Measurements from ENCODE around the gene CDH23.

DNA sequence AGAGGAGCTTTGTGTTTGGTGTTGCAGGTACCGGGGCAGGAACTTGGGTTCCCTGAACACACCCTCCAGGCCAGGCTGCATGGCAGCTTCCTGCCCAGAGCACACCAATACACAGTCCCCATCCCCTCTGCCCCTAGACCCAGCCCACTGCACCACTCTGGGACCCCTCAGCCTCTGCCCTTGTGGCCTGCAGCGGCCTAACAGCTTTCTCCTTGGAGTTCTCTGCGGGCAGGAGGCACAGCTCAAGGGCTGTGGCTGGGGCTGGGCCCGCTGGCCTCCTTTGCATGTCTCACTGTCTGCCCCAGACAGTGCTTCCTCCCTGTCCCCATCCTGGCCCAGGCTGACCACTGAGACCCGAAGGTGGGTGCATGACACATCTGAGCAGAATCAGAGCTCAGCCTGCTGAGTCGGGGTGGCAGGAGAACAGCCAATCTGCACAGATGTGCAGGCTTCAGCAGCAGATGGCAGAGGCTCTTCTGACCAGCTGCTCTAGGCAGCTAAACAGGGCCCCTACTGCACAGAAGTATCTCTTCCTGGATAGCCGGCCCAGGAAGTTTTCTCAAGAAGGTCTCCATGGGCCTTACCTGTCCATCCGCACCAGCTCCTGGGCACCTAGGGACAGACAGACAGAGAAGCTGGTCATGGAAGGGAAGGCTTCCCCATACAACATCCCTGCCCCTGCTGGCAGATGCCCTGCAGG is 355.8 kb downstream of the CDH23 start:
- TF ChIP-seq CTCF (conservative IDR thresholded peaks at IDR 0.05; ENCODE audit: low read depth, low read length) (no peak), EZH2 (IDR thresholded peaks at IDR 0.05; ENCODE audit: low read length, unreplicated experiment) (no peak), EZH2phosphoT487 (IDR thresholded peaks at IDR 0.05; ENCODE audit: borderline replicate concordance, low read length) (no peak)
